GM08714 (cell line): ENCODE measurements around the gene UBR7.

ENCODE experiments used
- H3K4me3 ChIP-seq: fragments of 200-500 bp; sonication (Bioruptor generic); 2 replicates; pipeline ENCODE4 v1.5.1; 2014; ENCODE audit warnings: mild to moderate bottlenecking, low read length, inconsistent platforms
- ZNF274 ChIP-seq: IDR thresholded peaks from 2 replicates; pipeline ENCODE4 v1.6.1; 2012; ENCODE audit warnings: mild to moderate bottlenecking, low read depth, low read length

Gene UBR7

GRCh38 chr14:93249128-93249831 lies 42.2 kb downstream of the UBR7 start:
- TF ChIP-seq ZNF274, result no peak
- no peak overlapping the region for H3K4me3 ChIP-seq

- H3K4me3 ChIP-seq, result no peak overlapping the region
- no peak for TF ChIP-seq ZNF274
Observed at GRCh38 chr14:93262446-93262845, 55.4 kb downstream of the UBR7 start.

DNA sequence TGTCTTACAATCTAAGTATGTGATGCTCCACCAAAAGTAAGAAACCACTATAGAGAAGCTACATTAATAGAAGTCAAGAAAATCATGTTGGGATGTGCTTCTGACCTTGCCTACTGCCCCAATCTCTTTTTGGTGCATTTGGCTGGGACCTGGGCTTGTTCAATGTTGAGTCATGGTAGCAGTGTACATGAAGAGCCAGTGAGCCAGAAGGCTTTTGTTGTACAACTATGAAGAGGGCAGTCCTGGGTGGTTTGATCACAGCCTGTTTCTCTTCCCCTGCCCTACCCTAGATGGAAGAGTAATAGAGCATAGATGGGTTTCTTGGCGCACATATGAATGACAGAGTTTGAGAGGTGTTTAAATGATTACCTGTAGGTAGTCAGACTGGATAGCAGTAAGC lies 56.4 kb downstream of the UBR7 start:
- TF ChIP-seq ZNF274, result no peak
- H3K4me3 ChIP-seq, result no peak overlapping the region

GRCh38 chr14:93266127-93266526 lies 59.1 kb downstream of the UBR7 start:
- TF ChIP-seq ZNF274, result no peak
- H3K4me3 ChIP-seq, result no peak overlapping the region

DNA sequence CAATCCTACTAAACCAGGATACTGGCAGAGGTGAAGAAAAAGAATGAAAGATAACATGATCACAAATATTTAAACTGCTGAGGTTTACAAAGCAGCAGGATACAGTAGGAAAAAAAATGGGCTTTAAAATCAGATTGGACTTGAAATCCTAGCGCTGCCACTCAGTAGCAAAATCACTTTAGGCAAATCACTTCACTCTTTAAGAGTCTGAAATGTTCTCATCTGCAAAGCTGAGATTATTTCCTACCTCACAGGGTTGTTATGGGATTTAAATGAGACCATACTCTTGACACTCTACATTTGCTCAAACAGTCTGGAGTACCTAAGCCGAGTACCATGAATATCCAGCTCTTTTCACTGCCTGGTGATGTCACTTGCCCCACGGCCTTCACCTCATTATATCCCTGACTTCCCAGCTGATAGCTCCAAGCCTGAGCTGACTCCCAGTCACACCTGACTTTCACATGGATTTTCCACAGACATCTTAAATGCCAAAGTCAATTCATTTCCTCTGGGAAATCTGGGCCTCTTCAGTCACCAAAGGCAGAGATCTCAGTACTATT lies 60.2 kb downstream of the UBR7 start:
- TF ChIP-seq ZNF274, result no peak
- H3K4me3 ChIP-seq, result no peak overlapping the region

- no peak for TF ChIP-seq ZNF274
- no peak overlapping the region for H3K4me3 ChIP-seq
Observed at GRCh38 chr14:93268406-93268805, 61.4 kb downstream of the UBR7 start.

DNA sequence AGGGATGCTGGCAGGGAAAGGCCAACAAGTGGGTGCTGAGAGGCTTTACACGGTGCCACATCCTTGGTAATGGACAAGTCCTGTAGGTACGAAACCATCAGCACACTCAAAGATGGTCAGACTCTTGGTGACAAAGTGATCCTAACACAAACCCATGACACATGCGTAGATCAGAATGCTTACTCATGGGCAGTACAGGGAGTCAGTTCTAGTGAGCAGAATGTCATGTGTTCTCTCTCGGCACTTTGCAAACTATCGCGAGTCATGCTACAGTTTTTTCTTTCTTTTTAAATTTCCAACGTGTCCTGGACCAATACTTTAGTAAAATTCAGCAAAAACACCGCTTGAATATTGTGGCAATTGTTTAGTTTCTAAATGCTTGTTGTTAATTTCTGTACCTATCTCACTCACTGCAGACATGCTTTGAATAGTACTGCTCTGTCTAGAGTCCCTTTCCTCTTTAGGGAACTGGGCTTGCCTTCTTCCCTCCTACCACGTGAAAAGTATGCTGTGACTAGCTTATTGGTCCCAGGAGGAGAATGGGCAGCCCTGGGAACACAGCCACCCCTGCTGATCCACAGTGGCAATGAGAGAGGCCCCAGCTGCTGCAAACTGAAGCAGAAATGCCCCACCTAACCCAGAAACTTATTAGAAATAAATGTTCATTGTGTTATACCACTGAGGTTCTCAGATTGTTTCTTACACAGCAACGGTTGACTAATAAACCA lies 62.4 kb downstream of the UBR7 start:
- H3K4me3 ChIP-seq, result no peak overlapping the region
- TF ChIP-seq ZNF274, result no peak

DNA sequence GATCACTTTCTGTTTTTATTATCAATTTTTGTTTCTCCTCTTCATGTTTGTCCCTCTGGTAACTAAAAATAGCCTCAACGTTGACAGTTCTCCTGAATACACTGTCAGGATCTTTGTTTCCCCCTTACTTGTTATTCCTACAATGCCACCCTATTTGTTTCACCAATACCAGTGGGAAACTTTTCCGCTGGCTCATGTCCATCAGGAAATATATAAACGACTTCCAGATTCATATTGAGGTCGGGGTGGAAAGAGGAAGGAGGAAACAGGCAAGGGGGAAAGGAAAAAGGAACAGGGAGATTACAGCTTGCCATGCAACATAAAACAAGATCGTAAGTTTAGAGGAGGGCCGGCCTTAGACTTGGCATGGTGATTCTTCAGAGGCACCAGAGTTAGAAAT lies 64.1 kb downstream of the UBR7 start:
- no peak for TF ChIP-seq ZNF274
- H3K4me3 ChIP-seq, result no peak overlapping the region

DNA sequence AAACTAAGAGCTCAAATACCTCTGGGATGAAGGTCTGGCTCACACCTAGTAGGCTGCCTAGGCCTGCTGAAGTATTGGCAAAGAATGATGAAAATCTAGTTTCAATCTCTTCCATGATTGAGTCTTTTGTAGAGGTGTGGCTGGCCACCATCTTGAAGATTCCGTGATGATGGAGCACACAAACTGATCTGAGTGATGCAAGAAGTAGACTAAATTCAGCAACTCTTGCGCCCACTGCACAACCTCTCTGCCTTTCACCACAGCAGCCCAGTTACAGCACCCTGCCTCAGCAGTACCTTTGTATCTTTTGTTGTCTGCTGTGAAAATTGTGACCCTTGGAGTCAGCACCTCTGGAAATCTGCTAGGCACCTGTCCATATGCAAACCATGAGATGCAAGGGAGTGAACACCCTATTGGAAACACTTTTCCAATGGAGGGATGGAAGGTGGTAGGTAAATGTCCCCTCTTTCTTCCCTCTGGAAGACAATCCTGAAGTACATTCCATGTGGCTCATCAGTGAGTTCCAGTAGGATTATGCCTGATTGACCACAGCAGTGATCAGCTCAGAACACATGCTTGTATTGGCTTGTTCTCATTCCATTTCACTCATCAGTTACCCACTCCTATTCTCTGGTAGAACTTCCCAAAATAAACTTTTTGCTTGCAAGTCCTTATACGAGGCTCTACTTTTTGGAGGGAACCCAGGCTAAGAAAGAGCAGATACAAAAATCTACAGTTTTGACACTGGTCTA lies 67.2 kb downstream of the UBR7 start:
- no peak for TF ChIP-seq ZNF274
- H3K4me3 ChIP-seq, result no peak overlapping the region

GRCh38 chr14:93276031-93276716 lies 69.1 kb downstream of the UBR7 start:
- no peak overlapping the region for H3K4me3 ChIP-seq
- TF ChIP-seq ZNF274, result no peak
